SK-N-SH treated with all-trans-retinoic acid at 6 μM for 48 hours (cell line): Measurements from ENCODE around the gene SLC25A25.
"Not testable (repeated sequence)": the region's sequence is repeated elsewhere in the genome, so short reads cannot be mapped to it uniquely, and the experiment has no call there.

Experiments used
- ATAC-seq: fragments of 200-7000 bp; cut with Tn5 transposase; 3 replicates; pipeline ENCODE4 v1.9.1; 2020; ENCODE audit warnings: mild to moderate bottlenecking, moderate library complexity
- ARNTL ChIP-seq: fragments of 450-650 bp; formaldehyde crosslinking; IDR thresholded peaks from 2 replicates; pipeline ENCODE4 v1.5.0; 2020; ENCODE audit warnings: low read depth, mild to moderate bottlenecking, moderate library complexity, borderline replicate concordance
- BACH2 ChIP-seq: fragments of 250-450 bp; sonication (Bioruptor Pico); IDR thresholded peaks from 2 replicates; pipeline ENCODE4 v1.9.0; 2021; ENCODE audit warnings: mild to moderate bottlenecking, borderline replicate concordance
- CSDC2 ChIP-seq: fragments of 250-450 bp; sonication (Bioruptor Pico); IDR thresholded peaks from 2 replicates; pipeline ENCODE4 v1.5.0; 2020; ENCODE audit warnings: mild to moderate bottlenecking, moderate library complexity
- ESRRG ChIP-seq: fragments of 250-450 bp; sonication (Bioruptor Pico); IDR thresholded peaks from 2 replicates; pipeline ENCODE4 v1.6.1; 2021; ENCODE audit warnings: mild to moderate bottlenecking
- GLIS3 ChIP-seq: fragments of 250-450 bp; sonication (Bioruptor Pico); IDR thresholded peaks from 2 replicates; pipeline ENCODE4 v1.5.0; 2020; ENCODE audit warnings: mild to moderate bottlenecking, moderate library complexity
- ISL1 ChIP-seq: fragments of 250-450 bp; sonication (Bioruptor Pico); IDR thresholded peaks from 2 replicates; pipeline ENCODE4 v2.1.2; 2022; ENCODE audit warnings: mild to moderate bottlenecking, moderate library complexity
- OSR1 ChIP-seq: fragments of 250-450 bp; sonication (Bioruptor Pico); IDR thresholded peaks from 2 replicates; pipeline ENCODE4 v1.8.0; 2022; ENCODE audit warnings: moderate library complexity, mild to moderate bottlenecking, inconsistent platforms
- POU6F1 ChIP-seq: fragments of 250-450 bp; sonication (Bioruptor Pico); IDR thresholded peaks from 2 replicates; pipeline ENCODE4 v1.8.0; 2021; ENCODE audit warnings: low read depth, mild to moderate bottlenecking, moderate library complexity, borderline replicate concordance
- RARB ChIP-seq: fragments of 250-450 bp; sonication (Bioruptor Pico); IDR thresholded peaks from 2 replicates; pipeline ENCODE4 v1.8.0; 2021; ENCODE audit warnings: mild to moderate bottlenecking, moderate library complexity
- SNAI2 ChIP-seq: fragments of 250-450 bp; sonication (Bioruptor Pico); IDR thresholded peaks from 2 replicates; pipeline ENCODE4 v1.5.0; 2020; ENCODE audit warnings: mild to moderate bottlenecking, moderate library complexity
- TCF4 ChIP-seq: fragments of 250-450 bp; sonication (Bioruptor Pico); IDR thresholded peaks from 2 replicates; pipeline ENCODE4 v1.8.0; 2021; ENCODE audit warnings: mild to moderate bottlenecking, moderate library complexity, borderline replicate concordance
- ZFP3 ChIP-seq: fragments of 250-450 bp; sonication (Bioruptor Pico); IDR thresholded peaks from 2 replicates; pipeline ENCODE4 v1.5.0; 2020; ENCODE audit warnings: mild to moderate bottlenecking, moderate library complexity
- ZFP30 ChIP-seq: fragments of 450-650 bp; formaldehyde crosslinking; IDR thresholded peaks from 2 replicates; pipeline ENCODE4 v1.5.0; 2022; ENCODE audit warnings: mild to moderate bottlenecking, moderate library complexity
- ZNF70 ChIP-seq: fragments of 450-650 bp; formaldehyde crosslinking; IDR thresholded peaks from 2 replicates; pipeline ENCODE4 v1.5.0; 2020; ENCODE audit warnings: mild to moderate bottlenecking, moderate library complexity
- ZNF8 ChIP-seq: fragments of 450-650 bp; formaldehyde crosslinking; IDR thresholded peaks from 2 replicates; pipeline ENCODE4 v1.5.0; 2020; ENCODE audit warnings: mild to moderate bottlenecking, moderate library complexity
- TF ChIP-seq, protein P1 (sequence below): fragments of 250-450 bp; sonication (Bioruptor Pico); IDR thresholded peaks from 2 replicates; pipeline ENCODE4 v1.5.1; 2020; ENCODE audit warnings: low read depth, mild to moderate bottlenecking, moderate library complexity
- TF ChIP-seq, protein P2 (sequence below): fragments of 250-450 bp; sonication (Bioruptor Pico); IDR thresholded peaks from 2 replicates; pipeline ENCODE4 v1.5.1; 2021; ENCODE audit warnings: mild to moderate bottlenecking, moderate library complexity
- TF ChIP-seq, protein P3 (sequence below): fragments of 250-450 bp; sonication (Bioruptor Pico); IDR thresholded peaks from 2 replicates; pipeline ENCODE4 v1.8.0; 2020; ENCODE audit warnings: mild to moderate bottlenecking, moderate library complexity, borderline replicate concordance

SLC25A25 gene

DNA sequence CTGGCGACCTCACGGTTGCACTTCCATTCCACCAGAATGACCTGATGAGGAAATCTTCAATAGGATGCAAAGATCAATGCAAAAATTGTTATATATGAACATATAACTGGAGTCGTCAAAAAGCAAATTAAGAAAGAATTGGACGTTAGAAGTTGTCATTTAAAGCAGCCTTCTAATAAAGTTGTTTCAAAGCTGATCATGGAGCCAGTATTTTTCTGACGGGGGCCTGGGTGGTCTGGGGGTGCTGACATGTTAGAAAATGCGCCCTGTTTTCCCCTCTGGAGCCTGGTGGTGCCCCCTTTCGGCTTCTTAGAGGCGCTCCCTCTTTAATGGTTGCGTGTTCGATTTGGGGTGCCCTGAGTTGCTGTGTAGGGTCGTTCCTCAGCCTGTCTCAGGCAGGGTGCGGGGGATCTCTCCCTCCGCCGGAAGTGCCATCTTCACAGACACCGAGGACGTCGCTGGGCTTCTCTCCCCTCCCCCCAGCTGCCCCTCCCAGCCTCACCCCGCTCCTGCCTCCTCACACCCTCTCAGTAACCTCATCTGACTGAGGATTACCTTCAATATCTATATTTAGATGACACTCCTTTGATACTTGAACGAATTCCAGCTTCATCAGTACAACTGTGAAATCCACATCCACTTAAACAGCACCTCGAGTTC is 41.1 kb downstream of the SLC25A25 start (continued):
- TF ChIP-seq, protein P1, sequence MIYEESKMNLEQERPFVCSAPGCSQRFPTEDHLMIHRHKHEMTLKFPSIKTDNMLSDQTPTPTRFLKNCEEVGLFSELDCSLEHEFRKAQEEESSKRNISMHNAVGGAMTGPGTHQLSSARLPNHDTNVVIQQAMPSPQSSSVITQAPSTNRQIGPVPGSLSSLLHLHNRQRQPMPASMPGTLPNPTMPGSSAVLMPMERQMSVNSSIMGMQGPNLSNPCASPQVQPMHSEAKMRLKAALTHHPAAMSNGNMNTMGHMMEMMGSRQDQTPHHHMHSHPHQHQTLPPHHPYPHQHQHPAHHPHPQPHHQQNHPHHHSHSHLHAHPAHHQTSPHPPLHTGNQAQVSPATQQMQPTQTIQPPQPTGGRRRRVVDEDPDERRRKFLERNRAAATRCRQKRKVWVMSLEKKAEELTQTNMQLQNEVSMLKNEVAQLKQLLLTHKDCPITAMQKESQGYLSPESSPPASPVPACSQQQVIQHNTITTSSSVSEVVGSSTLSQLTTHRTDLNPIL (CRISPR knock-in tag), result no peak
- TF ChIP-seq GLIS3 (CRISPR knock-in tag), result no peak
- TF ChIP-seq POU6F1, result no peak
- TF ChIP-seq ARNTL (CRISPR knock-in tag), result no peak
- TF ChIP-seq BACH2 (CRISPR knock-in tag), result no peak
- no peak for TF ChIP-seq RARB (CRISPR knock-in tag)
- TF ChIP-seq ZFP30, result no peak
- TF ChIP-seq, all 23 proteins: peak for 0

GRCh38 chr9:128111726-128112125 is 43.7 kb downstream of the SLC25A25 start:
- ATAC-seq, result not testable (repeated sequence)

DNA sequence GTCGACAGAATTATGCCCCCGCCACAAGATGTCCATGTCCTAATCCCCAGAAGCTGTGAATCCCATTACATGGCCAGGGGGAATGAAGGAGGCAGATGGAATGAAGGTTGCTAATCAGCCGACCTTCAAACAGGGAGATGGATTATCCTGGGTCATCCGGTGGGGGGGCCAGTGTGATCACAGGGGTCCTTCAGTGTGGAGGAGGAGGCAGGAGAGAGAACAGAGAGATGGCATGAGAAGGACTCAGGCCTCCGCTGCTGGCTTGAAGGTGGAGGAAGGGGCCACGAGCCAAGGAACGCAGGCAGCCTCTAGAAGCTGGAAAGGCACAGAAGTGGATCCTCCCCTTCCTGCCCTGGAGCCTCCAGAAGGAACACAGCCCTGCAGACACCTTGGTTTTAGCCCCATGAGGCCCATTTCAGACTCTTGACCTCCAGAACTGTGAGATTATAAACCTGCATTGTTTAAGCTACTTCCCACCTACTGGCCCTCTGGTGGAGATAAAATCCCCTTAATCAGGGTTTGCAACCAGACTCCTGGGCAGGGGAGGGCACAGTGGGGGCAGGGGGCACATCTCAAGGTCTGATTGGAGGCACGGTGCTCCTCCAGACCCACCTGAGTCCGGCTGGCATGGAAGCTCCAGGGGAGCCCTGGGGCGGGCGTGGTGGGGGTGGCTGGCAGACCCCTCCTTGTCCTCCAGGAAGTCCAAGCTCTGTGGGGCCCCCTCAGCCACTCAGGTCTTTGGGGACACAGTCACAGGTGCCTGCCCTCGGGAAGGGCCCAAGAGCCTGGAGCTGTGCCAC is 45.7 kb downstream of the SLC25A25 start:
- ATAC-seq, result no peak
- no peak for TF ChIP-seq RARB (CRISPR knock-in tag)
- no peak for TF ChIP-seq POU6F1
- no peak for TF ChIP-seq CSDC2 (CRISPR knock-in tag)
- TF ChIP-seq ZNF70 (CRISPR knock-in tag), result no peak
- no peak for TF ChIP-seq ZFP3 (CRISPR knock-in tag)
- TF ChIP-seq, protein P2, sequence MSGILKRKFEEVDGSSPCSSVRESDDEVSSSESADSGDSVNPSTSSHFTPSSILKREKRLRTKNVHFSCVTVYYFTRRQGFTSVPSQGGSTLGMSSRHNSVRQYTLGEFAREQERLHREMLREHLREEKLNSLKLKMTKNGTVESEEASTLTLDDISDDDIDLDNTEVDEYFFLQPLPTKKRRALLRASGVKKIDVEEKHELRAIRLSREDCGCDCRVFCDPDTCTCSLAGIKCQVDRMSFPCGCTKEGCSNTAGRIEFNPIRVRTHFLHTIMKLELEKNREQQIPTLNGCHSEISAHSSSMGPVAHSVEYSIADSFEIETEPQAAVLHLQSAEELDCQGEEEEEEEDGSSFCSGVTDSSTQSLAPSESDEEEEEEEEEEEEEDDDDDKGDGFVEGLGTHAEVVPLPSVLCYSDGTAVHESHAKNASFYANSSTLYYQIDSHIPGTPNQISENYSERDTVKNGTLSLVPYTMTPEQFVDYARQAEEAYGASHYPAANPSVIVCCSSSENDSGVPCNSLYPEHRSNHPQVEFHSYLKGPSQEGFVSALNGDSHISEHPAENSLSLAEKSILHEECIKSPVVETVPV (CRISPR knock-in tag), result no peak

DNA sequence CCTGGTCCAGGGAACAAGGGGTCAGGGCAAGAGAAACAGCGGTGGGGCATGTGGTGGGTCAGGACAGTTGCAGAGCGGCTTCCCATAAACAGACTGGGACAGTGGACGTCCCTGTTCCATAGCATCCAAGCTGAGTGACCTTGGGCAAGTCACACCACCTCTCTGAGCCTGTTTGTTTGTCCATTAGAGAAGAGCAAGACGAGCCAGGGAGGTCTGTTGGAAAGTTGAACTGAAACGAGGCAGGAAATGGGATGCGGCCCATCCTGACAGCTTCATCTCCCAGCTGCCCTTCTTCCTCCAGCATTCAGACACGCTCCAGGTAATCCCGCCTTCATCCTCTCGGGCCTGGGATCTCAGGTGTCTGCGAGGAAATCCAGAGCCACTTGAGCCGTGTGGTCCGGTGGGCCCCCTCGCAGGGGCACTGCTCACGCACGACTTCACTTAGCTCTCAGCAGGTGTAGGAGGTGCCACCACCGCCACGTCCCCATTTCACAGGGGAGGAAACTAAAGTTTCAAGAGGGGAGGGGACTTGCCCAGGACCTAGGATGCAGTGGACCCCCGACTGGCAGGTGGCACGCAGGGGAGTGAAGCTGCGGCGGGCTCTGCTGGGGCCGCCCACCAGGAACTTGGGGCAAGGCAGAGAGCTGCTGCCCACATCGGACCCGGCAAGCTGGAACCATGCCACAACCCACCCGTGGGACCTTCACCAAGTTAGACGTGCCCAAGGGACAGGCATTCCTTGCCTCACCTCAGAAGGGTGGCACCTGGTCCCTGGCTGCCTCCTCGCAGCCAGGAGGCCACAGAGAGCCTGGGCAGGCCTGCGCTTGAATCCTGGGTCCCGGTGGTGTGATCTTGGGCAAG is 46.5 kb downstream of the SLC25A25 start:
- no peak for ATAC-seq
- no peak for TF ChIP-seq ARNTL (CRISPR knock-in tag)
- TF ChIP-seq CSDC2 (CRISPR knock-in tag), result no peak
- TF ChIP-seq, protein P2 (CRISPR knock-in tag), result no peak
- TF ChIP-seq RARB (CRISPR knock-in tag), result no peak
- no peak for TF ChIP-seq TCF4 (CRISPR knock-in tag)
- TF ChIP-seq ZNF8 (CRISPR knock-in tag), result no peak
- TF ChIP-seq, protein P3, sequence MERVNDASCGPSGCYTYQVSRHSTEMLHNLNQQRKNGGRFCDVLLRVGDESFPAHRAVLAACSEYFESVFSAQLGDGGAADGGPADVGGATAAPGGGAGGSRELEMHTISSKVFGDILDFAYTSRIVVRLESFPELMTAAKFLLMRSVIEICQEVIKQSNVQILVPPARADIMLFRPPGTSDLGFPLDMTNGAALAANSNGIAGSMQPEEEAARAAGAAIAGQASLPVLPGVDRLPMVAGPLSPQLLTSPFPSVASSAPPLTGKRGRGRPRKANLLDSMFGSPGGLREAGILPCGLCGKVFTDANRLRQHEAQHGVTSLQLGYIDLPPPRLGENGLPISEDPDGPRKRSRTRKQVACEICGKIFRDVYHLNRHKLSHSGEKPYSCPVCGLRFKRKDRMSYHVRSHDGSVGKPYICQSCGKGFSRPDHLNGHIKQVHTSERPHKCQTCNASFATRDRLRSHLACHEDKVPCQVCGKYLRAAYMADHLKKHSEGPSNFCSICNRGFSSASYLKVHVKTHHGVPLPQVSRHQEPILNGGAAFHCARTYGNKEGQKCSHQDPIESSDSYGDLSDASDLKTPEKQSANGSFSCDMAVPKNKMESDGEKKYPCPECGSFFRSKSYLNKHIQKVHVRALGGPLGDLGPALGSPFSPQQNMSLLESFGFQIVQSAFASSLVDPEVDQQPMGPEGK (CRISPR knock-in tag), result no peak
- no peak for TF ChIP-seq ISL1 (CRISPR knock-in tag)
- no peak for TF ChIP-seq ZNF70 (CRISPR knock-in tag)
- no peak for TF ChIP-seq BACH2 (CRISPR knock-in tag)
- TF ChIP-seq ZFP3 (CRISPR knock-in tag), result no peak
- TF ChIP-seq GLIS3 (CRISPR knock-in tag), result no peak
- TF ChIP-seq OSR1 (CRISPR knock-in tag), result no peak
- no peak for TF ChIP-seq ESRRG (CRISPR knock-in tag)
- no peak for TF ChIP-seq SNAI2 (CRISPR knock-in tag)
- TF ChIP-seq POU6F1, result no peak
